Ishikawa (cell line): ENCODE measurements around the gene TAGLN.

Experiments used
- MAX ChIP-seq: IDR thresholded peaks from 2 replicates; pipeline ENCODE4 v1.6.1; 2012
- YY1 ChIP-seq: IDR thresholded peaks from 2 replicates; pipeline ENCODE4 v1.6.1; 2012; ENCODE audit warnings: low read depth

DNA sequence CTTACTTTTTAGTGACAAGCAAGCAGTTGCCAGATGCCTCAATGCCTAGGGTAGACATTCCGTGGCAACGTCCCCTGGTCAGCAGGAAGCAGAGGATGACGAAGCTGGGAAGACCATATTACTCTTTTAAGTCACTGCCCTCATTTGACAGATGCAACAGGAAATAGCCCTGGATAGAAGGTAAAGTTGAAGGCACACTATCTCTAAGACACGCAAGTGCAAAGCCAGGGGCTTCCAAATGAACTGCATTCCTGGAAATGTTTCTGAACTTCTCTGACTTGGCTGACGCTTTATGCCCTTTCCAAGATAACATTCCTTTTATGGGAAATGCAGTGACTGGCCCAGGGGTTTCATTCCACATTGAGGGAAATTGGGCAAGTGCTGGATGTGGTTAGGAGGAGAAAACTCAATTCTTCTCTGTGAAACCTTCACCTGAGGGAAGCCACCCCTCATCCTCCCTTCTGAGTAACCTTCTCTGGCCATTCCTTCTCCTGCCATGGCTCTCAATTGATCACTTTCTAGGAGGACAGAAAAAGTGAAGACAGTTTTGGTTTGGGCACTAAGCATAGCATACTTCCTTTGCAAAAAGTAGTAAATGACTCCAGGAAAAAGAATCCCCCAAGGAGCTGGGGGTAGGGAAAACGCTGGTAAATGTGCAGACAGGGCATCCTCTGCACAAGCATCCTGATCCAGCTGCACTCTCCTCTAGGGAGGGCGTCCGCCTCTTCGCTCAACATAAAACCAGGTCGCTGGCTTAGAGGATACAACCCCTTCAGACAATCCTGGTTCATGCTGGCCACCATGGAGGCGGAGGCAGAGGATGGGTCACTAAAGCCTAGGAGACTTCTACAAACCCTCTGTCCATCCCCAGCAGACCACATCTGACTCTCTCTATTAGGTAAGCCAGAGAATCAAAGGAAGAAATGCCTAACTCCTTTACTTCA lies 18.2 kb downstream of the TAGLN start:
- TF ChIP-seq YY1 (no peak), MAX (no peak)
